Ovary (tissue), 9 donors: ENCODE results near the gene VWA2. TPM values are rescaled to one million over a fixed set of nuclear protein-coding genes. Genes with fewer than 3 reads are reported as not detected.

ENCODE experiments used
- DNase-seq, 5 donors: peaks; one replicate each; pipeline ENCODE4 v3.0.0-alpha.2; 2019 to 2020
- H3K27ac ChIP-seq, 2 donors: fragments of 200-600 bp; one replicate each; pipeline versions ENCODE4 v1.5.1 to v1.8.0; 2019 to 2022
- H3K27me3 ChIP-seq: fragments of 200-600 bp; one replicate; pipeline ENCODE4 v1.8.0; 2022
- H3K36me3 ChIP-seq: fragments of 200-600 bp; sonication (generic); one replicate; pipeline ENCODE4 v1.5.1; 2019
- H3K4me1 ChIP-seq: one replicate; pipeline ENCODE4 v1.8.1; 2013; ENCODE audit warnings: mild to moderate bottlenecking, moderate library complexity; ENCODE audit not compliant: insufficient read depth
- H3K4me3 ChIP-seq: fragments of 200-600 bp; sonication (generic); one replicate; pipeline ENCODE4 v1.5.1; 2017
- H3K9me3 ChIP-seq, 2 donors: fragments of 200-600 bp in 1 of 2; sonication (generic) in 1 of 2; one replicate each; pipeline versions ENCODE4 v1.5.1 to v1.8.1; 2013 to 2019; ENCODE audit warnings: mild to moderate bottlenecking in 1 of 2, moderate library complexity in 1 of 2
- CTCF ChIP-seq, 3 donors: fragments of 450-650 bp in 2 of 3; fragments of 200-600 bp in 1 of 3; IDR thresholded peaks; one replicate each; pipeline versions ENCODE4 v1.5.1 to v1.8.0; 2016 to 2022; ENCODE audit warnings: antibody characterized with exemption in 3 of 3, mild to moderate bottlenecking in 1 of 3
- EP300 ChIP-seq: sonication (generic); formaldehyde crosslinking; IDR thresholded peaks from one replicate; pipeline ENCODE4 v1.6.1; 2017; ENCODE audit warnings: antibody characterized with exemption
- POLR2A ChIP-seq: fragments of 450-650 bp; IDR thresholded peaks from one replicate; pipeline ENCODE4 v1.6.1; 2017; ENCODE audit warnings: antibody characterized with exemption, mild to moderate bottlenecking, moderate library complexity
- WGBS, 3 donors: extraction: QIAGEN DNeasy Blood & Tissue Kit in 1 of 3; methylation state at CpG; one replicate each; pipeline versions ENCODE4 v1.1.5 to v1.1.7; 2013 to 2017; 5-methylcytosine and 5-hydroxymethylcytosine counted together
- intact Hi-C, 4 donors: fragments of 100-400 bp; cut with DNase I; formaldehyde crosslinking; loops; one replicate each; pipeline versions ENCODE4 v1.11.0 to v1.15.1; 2022 to 2023
- polyA plus RNA-seq, 2 donors: library from polyadenylated mRNA; stranded (reverse); fragments of 200-250 nt in 1 of 2; fragments of 350-450 nt in 1 of 2; fragmentation: Illumina TruSeq in 1 of 2; extraction: RNeasy Lipid Tissue Mini Kit (QIAGEN cat#74804) in 1 of 2; gene quantifications; one replicate each; pipeline ENCODE4 v1.2.3, GENCODE V29; 2013 to 2014
- total RNA-seq, 7 donors: library from RNA; depleted of rRNA in 2 of 7; stranded (reverse); fragments of >200 nt in 2 of 7; fragmentation: NEBNext Ultra II Directional in 3 of 7; extraction: Animal tissue kit (Norgen Biotek cat#: 25700) in 3 of 7; gene quantifications; one replicate each; pipeline versions ENCODE4 v1.1.0 to v1.2.4, GENCODE V29; 2016 to 2023
- donor health status: DM: no; HTN: no; CAD: no; lungs with moderate emphysema.
- donor health status: DM: no; HTN: no; CAD: no.
- donor health status: Bipolar disorder and iron deficiency.
- donor health status: DM: yes; HTN: yes; CAD: no.
- donor health status: DM: no; HTN: no; CAD: no.
- donor health status: DM: yes; HTN: yes; CAD: no.

The VWA2 gene
- total and polyA plus RNA-seq, 9 donors: 0.04 to 11.1 (median 0.72) TPM; not detected in 2

- H3K4me1 ChIP-seq: no peaks in the 10 kb centered on the region
- H3K9me3 ChIP-seq: no peaks in the 10 kb centered on the region
- no peaks in the 10 kb centered on the region for H3K27me3 ChIP-seq
- intact Hi-C loops: no loop called here
- H3K36me3 ChIP-seq: no peaks in the 10 kb centered on the region
- H3K4me3 ChIP-seq: no peak overlapping the region
- 61 to 62% (median 61%) methylated on average over 3 of the region's 3 CpGs for WGBS, 3 donors
- H3K27ac ChIP-seq: no peak overlapping the region
- DNase-seq: no peak
- TF ChIP-seq POLR2A (no peak), CTCF (IDR thresholded peaks at IDR 0.05) (no peak), EP300 (no peak)
Measured at GRCh38 chr10:114228156-114228555, 10.9 kb upstream of the VWA2 start.

GRCh38 chr10:114232561-114233176 is 6.4 kb upstream of the VWA2 start:
- no peaks in the 10 kb centered on the region for H3K36me3 ChIP-seq
- DNase-seq: no peak
- no peaks in the 10 kb centered on the region for H3K4me1 ChIP-seq
- intact Hi-C loops: no loop called here
- TF ChIP-seq CTCF (IDR thresholded peaks at IDR 0.05) (no peak), POLR2A (no peak), EP300 (no peak)
- H3K27ac ChIP-seq: no peak overlapping the region
- H3K9me3 ChIP-seq: no peaks in the 10 kb centered on the region
- 46 to 60% (median 48%) methylated on average over 4 of the region's 4 CpGs for WGBS, 3 donors
- H3K4me3 ChIP-seq: no peak overlapping the region
- H3K27me3 ChIP-seq: no peaks in the 10 kb centered on the region

GRCh38 chr10:114233482-114233881 is 5.6 kb upstream of the VWA2 start:
- no peaks in the 10 kb centered on the region for H3K36me3 ChIP-seq
- no peaks in the 10 kb centered on the region for H3K9me3 ChIP-seq
- no peak overlapping the region for H3K4me3 ChIP-seq
- WGBS, 3 donors: 39 to 46% (median 42%) methylated on average over 6 of the region's 6 CpGs
- TF ChIP-seq EP300 (no peak), POLR2A (no peak), CTCF (IDR thresholded peaks at IDR 0.05) (no peak)
- no peaks in the 10 kb centered on the region for H3K27me3 ChIP-seq
- intact Hi-C loops: no loop called here
- H3K4me1 ChIP-seq: no peaks in the 10 kb centered on the region
- no peak for DNase-seq
- H3K27ac ChIP-seq: no peak overlapping the region

GRCh38 chr10:114234132-114234531 is 4.9 kb upstream of the VWA2 start:
- TF ChIP-seq CTCF (IDR thresholded peaks at IDR 0.05): no peak
- no peak for TF ChIP-seq POLR2A
- TF ChIP-seq EP300: no peak
- Histone ChIP-seq H3K36me3 (no peaks in the 10 kb centered on the region), H3K4me3 (no peak overlapping the region), H3K4me1 (peaks cover 1% of the 10 kb centered on the region), H3K27ac (no peak overlapping the region), H3K27me3 (no peaks in the 10 kb centered on the region), H3K9me3 (no peaks in the 10 kb centered on the region)
- intact Hi-C loops: no loop called here
- no peak for DNase-seq
